ENCODE results near the gene CTR9. TPM values are rescaled to one million over a fixed set of nuclear protein-coding genes. Genes with fewer than 3 reads are reported as not detected.

The CTR9 gene
- polyA plus RNA-seq, 1 of the 3 experiments (the other 2 are of a cell fraction): 10.1 TPM

DNA sequence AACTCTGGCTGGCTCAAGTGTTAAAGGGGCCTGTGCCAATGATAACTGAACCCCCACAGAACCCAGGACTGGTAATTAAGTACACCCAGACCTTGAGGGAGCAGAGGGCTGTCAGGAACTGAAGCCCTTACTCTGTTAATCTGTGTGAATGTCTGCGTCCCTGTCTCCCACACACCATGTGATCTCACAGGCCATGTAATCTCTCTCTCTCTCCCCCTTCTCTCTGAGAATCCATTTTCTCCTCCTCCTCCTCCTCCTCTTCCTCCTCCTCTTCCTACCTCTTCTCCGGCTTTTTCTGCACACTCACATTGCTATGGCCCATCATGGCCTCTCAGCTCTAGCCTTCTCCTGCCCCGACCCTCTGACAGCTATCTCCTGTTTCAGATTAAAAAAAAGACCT, 42.9 kb upstream of the CTR9 start:
- Histone ChIP-seq H3K9me2 (no peaks in the 10 kb centered on the region), H4K20me1 (ENCODE audit: insufficient read depth) (no peaks in the 10 kb centered on the region), H3K9me3 (no peaks in the 10 kb centered on the region), H3F3A (replicated peaks; ENCODE audit: insufficient read depth) (no peaks in the 10 kb centered on the region), H3K4me1 (ENCODE audit: control insufficient read depth in 1 of 2, insufficient read depth in 2 of 2, low read depth in 1 of 2, low read length in 1 of 2) (no peaks in the 10 kb centered on the region), H3K27ac (ENCODE audit: low read depth in 2 of 2, low read length in 1 of 2) (no peak overlapping the region), H2AFZ (ENCODE audit: low read depth) (no peak overlapping the region), H3K36me3 (replicated peaks in 1 of 2; ENCODE audit: control insufficient read depth in 1 of 2, insufficient read depth in 2 of 2, low read length in 1 of 2) (no peaks in the 10 kb centered on the region), H3K79me2 (ENCODE audit: insufficient read depth) (no peaks in the 10 kb centered on the region), H3K4me3 (ENCODE audit: low read depth in 2 of 2, low read length in 1 of 2) (no peak overlapping the region), H3K27me3 (ENCODE audit: insufficient read depth) (no peaks in the 10 kb centered on the region; the same call in 1 of the 2 replicates), H3K9ac (no peak overlapping the region), H3K4me2 (no peak overlapping the region)
- no peak for DNase-seq
- WGBS (ENCODE audit: low lambda C conversion rate): 69% methylated on average over 3 of the region's 3 CpGs
- ChIA-PET POLR2A (no interaction called here), CTCF (interaction anchor here (0.8 to 1.5 kb wide), 3 partner anchors 11 to 303 kb away, joined by 3 to 4 read pairs (median 4); partner anchors contain the start of gene IRAG1)
- TF ChIP-seq, protein P1, sequence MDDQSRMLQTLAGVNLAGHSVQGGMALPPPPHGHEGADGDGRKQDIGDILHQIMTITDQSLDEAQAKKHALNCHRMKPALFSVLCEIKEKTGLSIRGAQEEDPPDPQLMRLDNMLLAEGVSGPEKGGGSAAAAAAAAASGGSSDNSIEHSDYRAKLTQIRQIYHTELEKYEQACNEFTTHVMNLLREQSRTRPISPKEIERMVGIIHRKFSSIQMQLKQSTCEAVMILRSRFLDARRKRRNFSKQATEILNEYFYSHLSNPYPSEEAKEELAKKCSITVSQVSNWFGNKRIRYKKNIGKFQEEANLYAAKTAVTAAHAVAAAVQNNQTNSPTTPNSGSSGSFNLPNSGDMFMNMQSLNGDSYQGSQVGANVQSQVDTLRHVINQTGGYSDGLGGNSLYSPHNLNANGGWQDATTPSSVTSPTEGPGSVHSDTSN (IDR thresholded peaks at IDR 0.05): no peak
- no peak for TF ChIP-seq SMC3 (IDR thresholded peaks at IDR 0.05; ENCODE audit: low read depth, low read length)

DNA sequence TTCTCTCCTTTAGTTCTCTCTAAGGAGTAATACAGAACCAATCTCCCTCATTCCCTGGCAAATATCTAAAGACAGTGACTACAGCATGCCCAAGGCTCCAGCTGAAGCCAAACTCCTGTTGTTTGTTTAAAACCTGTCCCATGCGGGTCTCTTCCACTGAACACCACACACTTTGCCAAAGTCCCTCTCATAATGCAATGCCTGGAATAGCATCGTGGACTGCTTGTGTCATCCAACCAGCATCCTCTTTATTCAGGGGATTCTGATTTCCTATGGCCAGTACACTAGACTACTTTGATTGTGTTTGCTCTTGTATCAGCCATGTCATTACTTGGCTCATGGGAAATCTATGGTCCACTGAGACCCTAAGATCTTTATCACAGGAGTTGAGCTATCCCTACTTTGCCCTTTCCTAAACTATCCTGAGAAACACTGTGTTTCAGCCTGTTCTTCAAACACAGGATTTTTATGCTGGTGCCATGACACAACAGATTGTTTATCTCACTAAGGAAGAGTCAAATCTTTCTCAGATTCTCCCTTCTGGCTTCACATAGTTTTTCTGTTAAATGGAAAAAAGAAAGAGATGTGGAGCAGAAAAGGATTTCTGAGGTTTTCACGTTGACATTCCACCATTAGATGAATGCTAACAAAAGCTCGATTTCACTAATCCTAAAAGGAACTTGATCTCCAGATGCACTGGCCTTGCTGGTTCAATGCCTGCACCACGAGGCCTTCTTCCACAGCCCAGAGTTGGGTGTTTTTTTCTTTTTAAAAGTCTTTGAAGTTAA, 41.6 kb upstream of the CTR9 start:
- Histone ChIP-seq H2AFZ (ENCODE audit: low read depth) (no peak overlapping the region), H3K9me3 (no peaks in the 10 kb centered on the region), H3K9ac (no peak overlapping the region), H3K27ac (ENCODE audit: low read depth in 2 of 2, low read length in 1 of 2) (no peak overlapping the region), H3K4me2 (no peak overlapping the region), H3K36me3 (replicated peaks in 1 of 2; ENCODE audit: control insufficient read depth in 1 of 2, insufficient read depth in 2 of 2, low read length in 1 of 2) (no peaks in the 10 kb centered on the region), H3K9me2 (no peaks in the 10 kb centered on the region), H3K27me3 (ENCODE audit: insufficient read depth) (no peaks in the 10 kb centered on the region; the same call in 1 of the 2 replicates), H3F3A (replicated peaks; ENCODE audit: insufficient read depth) (no peaks in the 10 kb centered on the region), H3K4me3 (ENCODE audit: low read depth in 2 of 2, low read length in 1 of 2) (no peak overlapping the region), H3K4me1 (ENCODE audit: control insufficient read depth in 1 of 2, insufficient read depth in 2 of 2, low read depth in 1 of 2, low read length in 1 of 2) (no peaks in the 10 kb centered on the region), H4K20me1 (ENCODE audit: insufficient read depth) (no peaks in the 10 kb centered on the region), H3K79me2 (ENCODE audit: insufficient read depth) (no peaks in the 10 kb centered on the region)
- POLR2A ChIA-PET: interaction anchor here (1.6 kb wide), 1 partner anchor 169 kb away, joined by 3 read pairs; the partner anchor contains the start of gene RNF141
- no peak for TF ChIP-seq RCOR1 (IDR thresholded peaks at IDR 0.05; ENCODE audit: low read length)
- no peak for TF ChIP-seq JUND (IDR thresholded peaks at IDR 0.05)
- no peak for TF ChIP-seq RAD21 (IDR thresholded peaks at IDR 0.05; ENCODE audit: low read length)
- no peak for TF ChIP-seq FOSL2 (IDR thresholded peaks at IDR 0.05; ENCODE audit: borderline replicate concordance, low read depth)
- TF ChIP-seq TAF1 (IDR thresholded peaks at IDR 0.05; ENCODE audit: borderline replicate concordance, low read depth, low read length): no peak
- no peak for TF ChIP-seq FOXJ3 (CRISPR knock-in tag; IDR thresholded peaks at IDR 0.05)
- TF ChIP-seq GABPA (IDR thresholded peaks at IDR 0.05; ENCODE audit: low read depth): no peak
- TF ChIP-seq FOXM1 (IDR thresholded peaks at IDR 0.05; ENCODE audit: low read depth): no peak
- no peak for TF ChIP-seq ELF1 (IDR thresholded peaks at IDR 0.05)
- no peak for DNase-seq
- CTCF ChIA-PET: interaction anchor here (1.0 to 1.5 kb wide), 2 partner anchors 12 to 304 kb away, joined by 3 to 4 read pairs; no protein-coding TSS in a partner anchor
- 60% methylated on average over 5 of the region's 5 CpGs for WGBS (ENCODE audit: low lambda C conversion rate)

DNA sequence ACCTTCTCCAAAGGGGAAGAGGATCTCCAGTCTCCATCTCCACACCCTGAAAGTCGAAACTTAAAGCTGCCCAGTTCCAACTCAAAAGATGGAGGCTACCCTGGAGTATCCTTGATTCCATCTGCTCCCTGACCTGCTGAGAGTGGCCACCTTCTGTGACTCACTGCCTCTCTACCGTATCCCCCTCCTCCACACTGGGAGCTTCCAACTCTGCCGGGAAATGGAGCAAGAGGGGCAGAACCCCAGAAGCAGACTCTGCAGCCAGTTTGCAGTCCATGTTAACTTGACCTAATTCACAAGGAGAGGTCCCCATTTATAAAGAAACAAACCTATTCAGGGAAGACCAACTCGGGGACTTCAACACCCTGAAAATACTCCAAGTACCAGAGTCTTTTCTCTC, 35.5 kb upstream of the CTR9 start:
- no peak overlapping the region for H2AFZ ChIP-seq (ENCODE audit: low read depth)
- no peaks in the 10 kb centered on the region for H3K27me3 ChIP-seq (ENCODE audit: insufficient read depth)
- H3K4me2 ChIP-seq: no peak overlapping the region
- no peaks in the 10 kb centered on the region for H3K9me2 ChIP-seq
- H3K9ac ChIP-seq: no peak overlapping the region
- no peak overlapping the region for H3K4me3 ChIP-seq (ENCODE audit: low read depth in 2 of 2, low read length in 1 of 2)
- no peaks in the 10 kb centered on the region for H3K79me2 ChIP-seq (ENCODE audit: insufficient read depth)
- 69% methylated on average over 4 of the region's 4 CpGs for WGBS (ENCODE audit: low lambda C conversion rate)
- no peaks in the 10 kb centered on the region for H3K36me3 ChIP-seq (replicated peaks in 1 of 2; ENCODE audit: control insufficient read depth in 1 of 2, insufficient read depth in 2 of 2, low read length in 1 of 2)
- H3K27ac ChIP-seq (ENCODE audit: low read depth in 2 of 2, low read length in 1 of 2): no peak overlapping the region
- no peaks in the 10 kb centered on the region for H3F3A ChIP-seq (replicated peaks; ENCODE audit: insufficient read depth)
- no peaks in the 10 kb centered on the region for H4K20me1 ChIP-seq (ENCODE audit: insufficient read depth)
- POLR2A ChIA-PET: no interaction called here
- peaks cover 0 to 5% of the 10 kb centered on the region in 2 experiments; a peak in 1 of 4 replicates for H3K4me1 ChIP-seq (ENCODE audit: control insufficient read depth in 1 of 2, insufficient read depth in 2 of 2, low read depth in 1 of 2, low read length in 1 of 2)
- CTCF ChIA-PET: no interaction called here
- H3K9me3 ChIP-seq: no peaks in the 10 kb centered on the region
- no peak for DNase-seq
- TF ChIP-seq JUND (IDR thresholded peaks at IDR 0.05) (no peak), FOSL2 (IDR thresholded peaks at IDR 0.05; ENCODE audit: borderline replicate concordance, low read depth) (no peak), NRF1 (IDR thresholded peaks at IDR 0.05; ENCODE audit: low read depth, low read length) (no peak), RAD21 (IDR thresholded peaks at IDR 0.05; ENCODE audit: low read length) (no peak), TCF12 (IDR thresholded peaks at IDR 0.05) (no peak), TAF1 (IDR thresholded peaks at IDR 0.05; ENCODE audit: borderline replicate concordance, low read depth, low read length) (no peak), MEF2A (IDR thresholded peaks at IDR 0.05; ENCODE audit: borderline replicate concordance, low read depth) (no peak), SMC3 (IDR thresholded peaks at IDR 0.05; ENCODE audit: low read depth, low read length) (no peak), TEAD4 (IDR thresholded peaks at IDR 0.05; ENCODE audit: borderline replicate concordance, insufficient read depth) (no peak), ELF1 (IDR thresholded peaks at IDR 0.05) (no peak), FOXJ3 (CRISPR knock-in tag; IDR thresholded peaks at IDR 0.05) (no peak), NFIC (IDR thresholded peaks at IDR 0.05; ENCODE audit: borderline replicate concordance) (no peak), RCOR1 (IDR thresholded peaks at IDR 0.05; ENCODE audit: low read length) (no peak)
- TF ChIP-seq, protein P2, sequence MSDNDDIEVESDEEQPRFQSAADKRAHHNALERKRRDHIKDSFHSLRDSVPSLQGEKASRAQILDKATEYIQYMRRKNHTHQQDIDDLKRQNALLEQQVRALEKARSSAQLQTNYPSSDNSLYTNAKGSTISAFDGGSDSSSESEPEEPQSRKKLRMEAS (IDR thresholded peaks at IDR 0.05; ENCODE audit: low read depth): no peak
- TF ChIP-seq, protein P3, sequence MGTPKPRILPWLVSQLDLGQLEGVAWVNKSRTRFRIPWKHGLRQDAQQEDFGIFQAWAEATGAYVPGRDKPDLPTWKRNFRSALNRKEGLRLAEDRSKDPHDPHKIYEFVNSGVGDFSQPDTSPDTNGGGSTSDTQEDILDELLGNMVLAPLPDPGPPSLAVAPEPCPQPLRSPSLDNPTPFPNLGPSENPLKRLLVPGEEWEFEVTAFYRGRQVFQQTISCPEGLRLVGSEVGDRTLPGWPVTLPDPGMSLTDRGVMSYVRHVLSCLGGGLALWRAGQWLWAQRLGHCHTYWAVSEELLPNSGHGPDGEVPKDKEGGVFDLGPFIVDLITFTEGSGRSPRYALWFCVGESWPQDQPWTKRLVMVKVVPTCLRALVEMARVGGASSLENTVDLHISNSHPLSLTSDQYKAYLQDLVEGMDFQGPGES (IDR thresholded peaks at IDR 0.05; ENCODE audit: low read depth, low read length): no peak
- TF ChIP-seq, protein P1 (IDR thresholded peaks at IDR 0.05): no peak

All from SK-N-SH (cell line).